Subcutaneous adipose tissue (tissue), 4 donors: ENCODE results near the gene CACNA1B. TPM values are rescaled to one million over a fixed set of nuclear protein-coding genes. Genes with fewer than 3 reads are reported as not detected.

Experiments used
- total RNA-seq, 4 donors: library from RNA; depleted of rRNA; stranded (reverse); fragments of >200 nt; gene quantifications; one replicate each; pipeline ENCODE4 v1.1.0, GENCODE V29; 2016
- TF ChIP-seq, protein P1 (sequence below): fragments of 450-650 bp; IDR thresholded peaks from one replicate; pipeline ENCODE4 v1.5.1; 2016; ENCODE audit warnings: low read depth, mild to moderate bottlenecking, control low read depth, antibody characterized with exemption, moderate library complexity

CACNA1B gene
- total RNA-seq, 4 donors from 2014 or later: not detected

DNA sequence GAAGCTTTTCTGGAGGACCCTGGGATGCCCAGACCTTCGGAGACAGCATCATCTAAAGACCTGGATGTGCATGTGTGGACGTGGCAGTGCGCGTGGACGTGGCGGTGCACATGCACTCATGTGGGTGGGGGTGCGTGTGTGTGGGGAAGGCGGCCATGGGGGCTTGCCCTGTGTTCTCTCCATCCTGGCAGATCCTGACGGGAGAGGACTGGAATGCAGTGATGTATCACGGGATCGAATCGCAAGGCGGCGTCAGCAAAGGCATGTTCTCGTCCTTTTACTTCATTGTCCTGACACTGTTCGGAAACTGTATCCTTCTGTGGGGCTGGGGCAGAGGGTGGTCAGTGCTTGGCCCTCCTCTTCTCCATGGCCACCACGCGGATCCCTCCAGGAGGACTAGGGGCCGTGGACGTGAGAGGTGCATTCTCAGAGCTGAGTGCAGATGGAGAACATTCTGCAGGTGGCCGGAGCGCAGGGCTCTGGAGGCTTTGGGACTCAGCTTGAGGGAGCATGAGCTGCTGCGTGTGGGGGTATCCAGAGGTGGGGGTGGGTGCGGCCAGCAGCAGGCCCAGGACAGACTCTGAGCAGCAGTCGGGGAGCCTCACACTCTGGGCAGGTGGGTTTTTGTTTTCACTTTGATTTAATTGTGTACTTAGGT lies 129.1 kb downstream of the CACNA1B start:
- TF ChIP-seq, protein P1, sequence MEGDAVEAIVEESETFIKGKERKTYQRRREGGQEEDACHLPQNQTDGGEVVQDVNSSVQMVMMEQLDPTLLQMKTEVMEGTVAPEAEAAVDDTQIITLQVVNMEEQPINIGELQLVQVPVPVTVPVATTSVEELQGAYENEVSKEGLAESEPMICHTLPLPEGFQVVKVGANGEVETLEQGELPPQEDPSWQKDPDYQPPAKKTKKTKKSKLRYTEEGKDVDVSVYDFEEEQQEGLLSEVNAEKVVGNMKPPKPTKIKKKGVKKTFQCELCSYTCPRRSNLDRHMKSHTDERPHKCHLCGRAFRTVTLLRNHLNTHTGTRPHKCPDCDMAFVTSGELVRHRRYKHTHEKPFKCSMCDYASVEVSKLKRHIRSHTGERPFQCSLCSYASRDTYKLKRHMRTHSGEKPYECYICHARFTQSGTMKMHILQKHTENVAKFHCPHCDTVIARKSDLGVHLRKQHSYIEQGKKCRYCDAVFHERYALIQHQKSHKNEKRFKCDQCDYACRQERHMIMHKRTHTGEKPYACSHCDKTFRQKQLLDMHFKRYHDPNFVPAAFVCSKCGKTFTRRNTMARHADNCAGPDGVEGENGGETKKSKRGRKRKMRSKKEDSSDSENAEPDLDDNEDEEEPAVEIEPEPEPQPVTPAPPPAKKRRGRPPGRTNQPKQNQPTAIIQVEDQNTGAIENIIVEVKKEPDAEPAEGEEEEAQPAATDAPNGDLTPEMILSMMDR: no peak

DNA sequence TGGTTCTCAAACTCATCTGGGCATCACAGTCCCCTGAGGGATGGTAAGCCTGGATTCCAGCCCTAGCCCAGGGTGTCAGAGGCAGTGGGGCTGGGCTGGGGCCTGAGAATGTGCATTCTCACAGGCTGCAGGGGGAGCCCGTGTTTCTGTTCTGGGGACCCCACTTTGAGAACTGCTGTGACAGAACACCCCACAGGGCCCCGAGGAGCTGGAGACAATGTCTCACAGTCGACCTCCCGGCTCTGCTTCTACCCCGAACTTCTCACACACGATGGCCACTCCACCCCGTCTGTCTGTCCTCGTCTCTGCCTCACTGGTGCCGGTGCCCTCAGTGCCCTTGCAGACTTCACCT lies 130.0 kb downstream of the CACNA1B start:
- TF ChIP-seq, protein P1: no peak

DNA sequence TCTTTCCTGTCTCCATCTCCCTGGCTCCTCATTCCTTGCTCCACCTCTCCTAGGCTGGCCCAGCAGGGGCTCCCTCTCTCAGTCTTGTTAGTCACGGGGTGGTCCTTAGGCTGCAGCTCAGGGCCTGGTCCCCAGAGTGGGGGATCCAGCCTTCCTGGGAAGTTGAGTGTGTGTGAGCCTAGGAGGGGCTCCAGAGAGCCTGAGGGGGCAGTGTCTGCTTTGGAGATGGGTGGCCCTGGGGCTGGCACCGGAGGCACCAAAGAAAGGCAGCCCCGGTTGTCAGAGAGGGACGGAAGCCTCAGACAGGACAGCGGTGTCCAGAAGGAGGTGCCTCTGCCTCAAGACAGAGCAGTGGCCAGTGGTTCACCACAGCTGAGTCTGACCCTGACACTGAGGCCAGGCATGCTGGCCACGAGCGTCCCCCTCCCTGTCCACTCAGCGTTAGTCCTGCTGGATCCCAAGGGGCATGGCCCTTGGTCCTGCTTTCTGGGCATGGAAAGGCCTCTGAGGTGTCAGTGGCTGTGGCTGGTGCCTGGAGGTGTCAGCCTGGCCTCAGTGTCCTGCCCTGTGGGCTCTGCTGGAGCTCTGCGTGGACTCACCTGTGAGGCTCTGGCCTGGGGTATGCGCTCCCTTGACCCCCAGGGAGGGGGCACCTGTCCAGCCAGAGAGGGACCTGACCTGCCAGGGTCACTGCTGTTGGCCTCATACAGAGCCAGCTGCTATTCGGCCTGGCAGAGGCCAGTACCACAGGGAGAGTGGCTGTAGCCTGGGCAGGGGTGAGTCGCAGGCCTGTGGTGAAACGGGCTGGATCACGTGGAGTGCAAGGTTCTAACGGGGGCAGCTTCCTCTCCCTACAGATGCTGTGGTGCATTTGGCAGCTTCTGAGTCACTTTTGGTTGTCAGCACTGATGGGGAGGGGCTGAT lies 130.6 kb downstream of the CACNA1B start:
- TF ChIP-seq, protein P1: no peak

DNA sequence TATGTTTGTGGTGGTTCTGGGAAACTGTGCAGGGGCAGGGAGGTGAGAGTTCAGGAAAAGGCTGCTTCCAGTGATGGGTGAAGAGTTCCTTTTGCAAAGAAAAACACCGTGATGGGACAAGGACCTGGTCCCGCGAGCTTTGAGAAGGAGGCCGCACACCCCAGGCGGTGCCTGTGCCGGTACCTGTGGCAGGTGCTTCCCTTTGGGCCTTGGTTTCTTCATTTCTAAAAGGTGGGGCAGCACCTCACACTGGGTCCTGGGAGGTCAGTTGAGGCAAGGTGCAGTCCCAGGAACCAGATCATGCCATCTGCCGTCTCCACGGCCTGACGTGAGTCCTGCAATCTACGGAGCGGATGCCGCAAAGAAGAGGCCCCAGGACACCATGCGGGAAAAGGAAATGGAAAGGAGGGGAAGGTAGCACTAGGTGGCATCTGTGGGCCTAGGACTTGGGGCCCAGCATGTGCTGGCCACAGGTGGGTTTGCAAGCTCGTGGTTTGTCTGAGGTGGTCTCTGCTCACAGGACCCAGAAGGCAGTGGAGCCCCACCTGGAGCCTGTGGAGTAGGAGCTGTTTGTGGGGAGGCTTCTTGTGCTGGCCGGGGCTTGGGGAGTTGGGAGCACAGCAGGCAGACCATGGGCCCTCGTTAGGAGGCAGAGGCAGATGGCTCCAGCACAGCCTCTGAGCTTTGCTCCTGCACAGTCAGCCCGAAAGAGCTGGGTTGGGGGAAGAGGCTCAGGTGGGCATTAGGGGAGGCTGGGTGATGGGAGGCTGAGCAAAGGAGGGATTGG lies 131.6 kb downstream of the CACNA1B start:
- TF ChIP-seq, protein P1: no peak

DNA sequence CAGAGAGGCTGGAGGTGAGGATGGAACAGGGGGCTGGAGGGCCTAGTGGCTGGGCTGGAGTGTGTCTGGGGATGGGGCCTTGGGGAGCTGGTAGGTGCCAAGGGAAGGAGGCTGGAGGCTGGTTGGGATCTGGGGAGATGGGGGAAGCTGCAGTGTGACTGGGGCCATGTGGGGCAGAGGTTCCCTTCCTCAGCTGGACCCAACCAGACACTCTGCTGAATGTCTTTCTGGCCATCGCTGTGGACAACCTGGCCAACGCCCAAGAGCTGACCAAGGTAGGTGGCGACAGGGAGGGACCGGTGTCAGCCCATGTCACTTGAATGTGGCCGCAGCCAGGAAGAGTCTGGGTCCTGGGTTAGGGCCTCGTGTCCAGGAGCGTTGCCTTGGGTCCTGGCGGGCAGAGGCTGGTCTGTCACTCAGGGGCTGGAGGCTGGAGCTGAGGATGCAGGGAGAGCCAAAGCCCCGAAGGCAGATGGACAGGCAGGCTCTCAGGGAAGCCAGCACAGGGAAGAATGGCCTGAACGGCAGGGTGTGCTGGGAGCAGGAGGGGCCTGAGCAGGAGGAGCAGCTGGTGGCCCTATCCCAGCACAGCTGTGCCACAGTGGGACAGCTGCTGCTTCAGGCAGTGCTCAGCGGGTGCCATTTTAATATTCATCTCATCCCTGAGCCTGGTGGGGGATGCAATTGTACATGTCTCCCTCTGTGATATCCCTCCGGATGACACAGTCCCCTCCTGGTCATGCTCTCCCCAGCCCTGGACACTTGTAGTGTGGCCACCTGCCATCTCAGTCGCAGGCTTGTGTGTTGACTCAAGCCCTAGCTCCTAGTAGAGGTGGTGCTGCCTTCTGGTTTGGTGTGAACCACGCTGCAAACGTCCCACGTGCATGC lies 132.5 kb downstream of the CACNA1B start:
- TF ChIP-seq, protein P1: no peak

DNA sequence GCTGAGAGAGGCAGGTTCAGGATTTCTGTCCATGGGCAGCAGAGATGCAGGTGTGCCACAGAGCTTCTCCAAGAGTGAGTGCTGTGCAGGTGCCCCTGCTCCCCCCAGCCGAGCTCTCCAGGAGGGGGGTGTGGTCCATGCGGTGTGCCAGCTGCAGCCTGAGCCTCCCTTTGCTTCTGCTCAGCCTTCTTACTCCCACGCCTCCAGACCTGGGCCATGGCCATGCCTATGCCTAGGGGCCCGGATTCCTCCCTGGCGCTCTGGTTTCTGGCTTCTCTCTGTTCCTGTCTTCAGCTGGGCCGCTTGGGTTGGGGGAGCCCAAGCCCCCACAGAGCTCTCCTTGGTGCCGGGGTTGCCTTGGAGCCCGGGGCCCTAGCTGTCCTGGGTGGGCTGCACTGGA lies 133.3 kb downstream of the CACNA1B start:
- TF ChIP-seq, protein P1: no peak
